Mesendoderm (in vitro differentiated cells): ENCODE data around the gene GRM8.
"Not testable (repeated sequence)": the region's sequence is repeated elsewhere in the genome, so short reads cannot be mapped to it uniquely, and the experiment has no call there.

Source experiments
- DNase-seq: peaks from one replicate; pipeline ENCODE4 v3.0.0; 2013
- H2AK5ac ChIP-seq: 2 replicates; pipeline ENCODE4 v1.6.1; 2013; ENCODE audit warnings: low read length, inconsistent platforms
- H2BK120ac ChIP-seq: 2 replicates; pipeline ENCODE4 v1.6.1; 2013; ENCODE audit warnings: low read depth, mild to moderate bottlenecking, low read length, moderate library complexity, mixed read lengths
- H2BK15ac ChIP-seq: replicated peaks from 2 replicates; pipeline ENCODE4 v1.6.1; 2013; ENCODE audit warnings: low read depth, mild to moderate bottlenecking, moderate library complexity
- H2BK5ac ChIP-seq: 2 replicates; pipeline ENCODE4 v1.6.1; 2013; ENCODE audit warnings: low read length, inconsistent platforms
- H3K18ac ChIP-seq: 2 replicates; pipeline ENCODE4 v1.6.1; 2013; ENCODE audit warnings: mild to moderate bottlenecking, low read length, mixed read lengths
- H3K23ac ChIP-seq: one replicate; pipeline ENCODE4 v1.6.1; 2013; ENCODE audit warnings: low read length
- H3K27ac ChIP-seq: 2 replicates; pipeline ENCODE4 v1.5.1; 2013; ENCODE audit warnings: low read depth, mild to moderate bottlenecking, inconsistent platforms, low read length, moderate library complexity
- H3K27me3 ChIP-seq: 2 replicates; pipeline ENCODE4 v1.6.1; 2013; ENCODE audit warnings: low read length, control low read depth, mild to moderate bottlenecking, inconsistent platforms; ENCODE audit not compliant: insufficient read depth, poor library complexity
- H3K36me3 ChIP-seq: 2 replicates; pipeline ENCODE4 v1.6.1; 2013; ENCODE audit warnings: low read length, inconsistent platforms; ENCODE audit not compliant: control insufficient read depth, insufficient read depth
- H3K4ac ChIP-seq: one replicate; pipeline ENCODE4 v1.6.1; 2013; ENCODE audit warnings: low read depth, mild to moderate bottlenecking, low read length, moderate library complexity
- H3K4me1 ChIP-seq: 2 replicates; pipeline ENCODE4 v1.6.1; 2013; ENCODE audit warnings: low read depth, low read length, inconsistent platforms; ENCODE audit not compliant: control insufficient read depth
- H3K4me2 ChIP-seq: 2 replicates; pipeline ENCODE4 v1.6.1; 2013; ENCODE audit warnings: low read length
- H3K4me3 ChIP-seq: 2 replicates; pipeline ENCODE4 v1.5.1; 2013; ENCODE audit warnings: mild to moderate bottlenecking, low read length
- H3K56ac ChIP-seq: one replicate; pipeline ENCODE4 v1.6.1; 2013; ENCODE audit warnings: low read length
- H3K79me1 ChIP-seq: 2 replicates; pipeline ENCODE4 v1.6.1; 2013; ENCODE audit warnings: low read length, inconsistent platforms
- H3K79me2 ChIP-seq: 2 replicates; pipeline ENCODE4 v1.6.1; 2013; ENCODE audit warnings: mild to moderate bottlenecking, low read length; ENCODE audit not compliant: control insufficient read depth, insufficient read depth
- H3K9ac ChIP-seq: 2 replicates; pipeline ENCODE4 v1.6.1; 2013; ENCODE audit warnings: low read length, inconsistent platforms
- H4K5ac ChIP-seq: one replicate; pipeline ENCODE4 v1.6.1; 2013; ENCODE audit warnings: low read length
- H4K8ac ChIP-seq: one replicate; pipeline ENCODE4 v1.6.1; 2013; ENCODE audit warnings: low read depth, mild to moderate bottlenecking, control low read depth, low read length, moderate library complexity
- WGBS: extraction: QIAGEN DNeasy Blood & Tissue Kit; methylation state at CpG from one replicate; pipeline ENCODE4 v1.1.7; 2013; ENCODE audit warnings: low lambda C conversion rate, missing lambda C conversion rate; ENCODE audit not compliant: insufficient coverage; ENCODE audit errors: extremely low coverage; 5-methylcytosine and 5-hydroxymethylcytosine counted together

Gene GRM8

DNA sequence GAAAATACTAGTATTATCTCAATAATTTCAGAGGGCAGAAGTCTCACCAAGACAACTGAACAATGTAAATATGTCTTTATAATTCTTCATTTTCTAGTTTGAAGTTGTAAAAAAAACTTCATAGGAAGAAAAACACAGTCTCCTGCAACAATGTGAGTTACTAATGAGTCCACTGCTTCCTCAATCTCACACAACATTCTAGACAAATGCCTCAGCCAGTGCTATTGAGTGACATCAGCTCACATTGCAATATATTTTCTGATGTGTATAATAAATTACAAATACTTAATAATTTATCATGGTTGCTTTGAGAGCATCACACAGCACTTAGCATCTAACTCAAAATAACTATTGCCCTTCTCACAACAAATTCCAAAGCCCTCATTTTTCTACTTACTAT lies 321.2 kb downstream of the GRM8 start:
- H3K79me1 ChIP-seq = no peaks in the 10 kb centered on the region
- no peak overlapping the region for H3K27ac ChIP-seq
- no peak overlapping the region for H2AK5ac ChIP-seq
- no peaks in the 10 kb centered on the region for H3K27me3 ChIP-seq
- no peak overlapping the region for H3K4me2 ChIP-seq
- no peak overlapping the region for H3K4ac ChIP-seq
- H4K5ac ChIP-seq = no peak overlapping the region
- no peak overlapping the region for H2BK120ac ChIP-seq
- H3K79me2 ChIP-seq = no peaks in the 10 kb centered on the region
- no peak overlapping the region for H4K8ac ChIP-seq
- no peak overlapping the region for H3K18ac ChIP-seq
- no peaks in the 10 kb centered on the region for H3K36me3 ChIP-seq
- no peak overlapping the region for H3K9ac ChIP-seq
- H3K4me1 ChIP-seq = no peaks in the 10 kb centered on the region
- no peak for DNase-seq
- H3K23ac ChIP-seq = no peak overlapping the region
- no peak overlapping the region for H3K56ac ChIP-seq
- H2BK15ac ChIP-seq = no peak overlapping the region
- no peak overlapping the region for H2BK5ac ChIP-seq
- H3K4me3 ChIP-seq = no peak overlapping the region

DNA sequence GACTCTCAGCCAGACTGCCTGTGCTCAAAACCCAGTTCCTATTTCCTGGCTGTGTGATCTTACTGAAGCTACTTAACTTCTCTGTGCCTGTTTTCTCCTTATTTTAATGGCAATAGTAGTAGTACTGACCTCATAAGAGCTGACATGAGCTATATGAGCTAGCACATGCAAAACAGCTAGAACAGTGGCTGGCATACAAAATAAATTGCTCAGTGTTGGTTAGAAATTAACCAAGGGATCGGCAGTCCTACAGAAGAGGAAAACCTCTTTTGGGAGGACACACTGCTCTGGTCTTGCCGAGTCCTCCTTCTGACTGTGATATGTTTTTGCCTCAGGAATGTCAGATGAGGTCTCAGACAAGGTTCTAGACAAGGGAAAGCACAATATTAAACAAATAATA lies 322.6 kb downstream of the GRM8 start:
- no peaks in the 10 kb centered on the region for H3K27me3 ChIP-seq
- no peak overlapping the region for H3K23ac ChIP-seq
- H3K4me1 ChIP-seq = no peaks in the 10 kb centered on the region
- H3K79me1 ChIP-seq = no peaks in the 10 kb centered on the region
- no peak overlapping the region for H2BK120ac ChIP-seq
- H3K27ac ChIP-seq = no peak overlapping the region
- no peak overlapping the region for H2BK5ac ChIP-seq
- no peak overlapping the region for H2AK5ac ChIP-seq
- no peak overlapping the region for H4K8ac ChIP-seq
- no peak overlapping the region for H3K4me3 ChIP-seq
- H3K4ac ChIP-seq = no peak overlapping the region
- no CpG with 5 or more reads among the region's 2 CpGs for WGBS
- H3K36me3 ChIP-seq = no peaks in the 10 kb centered on the region
- H3K56ac ChIP-seq = no peak overlapping the region
- H4K5ac ChIP-seq = no peak overlapping the region
- H3K9ac ChIP-seq = no peak overlapping the region
- no peak overlapping the region for H2BK15ac ChIP-seq
- H3K79me2 ChIP-seq = no peaks in the 10 kb centered on the region
- H3K4me2 ChIP-seq = no peak overlapping the region
- H3K18ac ChIP-seq = no peak overlapping the region
- no peak for DNase-seq

DNA sequence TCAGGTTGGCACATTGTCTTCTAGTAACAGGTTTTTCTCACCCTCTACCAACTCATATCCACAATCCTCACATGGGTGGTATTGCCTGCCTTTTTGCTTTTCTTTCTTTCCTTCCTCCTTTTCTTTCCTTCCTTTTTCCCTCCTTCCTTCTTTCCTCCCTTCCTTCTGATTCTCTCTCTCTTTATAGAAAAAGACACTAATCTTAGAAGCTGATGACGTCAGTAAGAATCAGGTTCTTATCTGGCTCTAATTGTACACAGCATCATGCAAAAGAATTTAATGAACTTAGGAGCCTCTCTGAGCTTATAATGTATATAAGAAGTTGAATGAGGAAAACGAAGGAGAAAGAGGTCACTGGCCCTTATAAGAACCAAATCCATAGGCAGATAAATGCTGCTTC lies 328.3 kb downstream of the GRM8 start:
- H3K4me3 ChIP-seq = no peak overlapping the region

DNA sequence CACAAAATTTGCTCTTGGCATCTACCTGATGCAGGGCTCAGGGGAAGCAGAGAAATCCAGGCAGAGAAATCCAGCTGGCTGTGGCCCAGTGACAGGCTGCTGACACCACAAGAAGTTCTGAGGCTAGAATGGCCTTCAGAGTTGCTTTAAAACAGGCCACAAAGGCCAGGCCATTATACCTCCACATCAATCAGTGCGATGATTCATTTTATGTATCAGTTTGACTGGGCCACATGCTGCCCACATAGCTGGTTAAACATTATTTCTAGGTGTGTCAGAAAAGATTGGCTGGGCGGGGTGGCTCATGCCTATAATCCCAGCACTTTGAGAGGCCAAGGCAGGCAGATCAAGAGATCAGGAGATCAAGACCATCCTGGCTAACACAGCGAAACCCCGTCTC lies 341.1 kb downstream of the GRM8 start:
- not testable (repeated sequence) for H2BK5ac ChIP-seq, H2AK5ac ChIP-seq, H3K56ac ChIP-seq, H3K9ac ChIP-seq, H3K23ac ChIP-seq, H3K4me3 ChIP-seq, H3K36me3 ChIP-seq, DNase-seq, H3K79me2 ChIP-seq, H3K4ac ChIP-seq, H3K27me3 ChIP-seq, H3K79me1 ChIP-seq, H3K4me1 ChIP-seq, H3K18ac ChIP-seq, H2BK15ac ChIP-seq, H3K4me2 ChIP-seq, H3K27ac ChIP-seq, H4K5ac ChIP-seq, H4K8ac ChIP-seq, H2BK120ac ChIP-seq
- no CpG with 5 or more reads among the region's 4 CpGs for WGBS

More for the DNA sequence above, 328.3 kb downstream of the GRM8 start:
- Histone ChIP-seq H2BK5ac (no peak overlapping the region), H3K4ac (no peak overlapping the region), H3K9ac (no peak overlapping the region), H3K56ac (no peak overlapping the region), H2BK15ac (no peak overlapping the region), H3K4me1 (no peaks in the 10 kb centered on the region), H3K23ac (no peak overlapping the region), H4K8ac (no peak overlapping the region), H3K79me1 (no peaks in the 10 kb centered on the region), H3K27me3 (no peaks in the 10 kb centered on the region), H3K18ac (no peak overlapping the region), H2AK5ac (no peak overlapping the region), H3K27ac (no peak overlapping the region), H3K4me2 (no peak overlapping the region), H3K79me2 (no peaks in the 10 kb centered on the region), H4K5ac (no peak overlapping the region), H3K36me3 (no peaks in the 10 kb centered on the region), H2BK120ac (no peak overlapping the region)
- WGBS = no CpG with 5 or more reads among the region's 2 CpGs
- DNase-seq = no peak

DNA sequence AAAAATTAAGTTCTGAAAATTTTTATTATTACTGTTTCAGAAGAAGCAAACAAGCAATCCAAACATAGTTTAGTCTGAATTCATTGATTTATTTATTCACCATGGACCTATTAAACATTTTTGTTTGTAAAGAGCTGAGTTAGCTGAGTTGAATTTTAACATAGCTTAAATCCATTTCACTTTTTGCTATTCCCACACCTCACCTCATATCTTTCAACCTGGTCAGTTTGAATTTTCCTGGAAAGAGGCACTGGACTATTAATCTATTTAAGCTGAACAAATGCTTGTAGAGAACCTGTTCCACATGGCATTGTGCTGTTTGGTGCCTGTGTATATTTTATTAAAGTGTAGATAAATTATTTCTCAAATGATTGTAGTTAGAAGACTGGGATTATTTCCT lies 344.2 kb downstream of the GRM8 start:
- not testable (repeated sequence) for H4K8ac ChIP-seq, H3K36me3 ChIP-seq, H3K56ac ChIP-seq, H3K9ac ChIP-seq, H3K23ac ChIP-seq, H4K5ac ChIP-seq, H2BK15ac ChIP-seq, H2BK120ac ChIP-seq, H3K27ac ChIP-seq, DNase-seq, H2BK5ac ChIP-seq, H3K79me2 ChIP-seq, H3K79me1 ChIP-seq, H3K4ac ChIP-seq, H3K4me3 ChIP-seq, H3K18ac ChIP-seq, H3K4me1 ChIP-seq, H3K4me2 ChIP-seq, H3K27me3 ChIP-seq, H2AK5ac ChIP-seq

DNA sequence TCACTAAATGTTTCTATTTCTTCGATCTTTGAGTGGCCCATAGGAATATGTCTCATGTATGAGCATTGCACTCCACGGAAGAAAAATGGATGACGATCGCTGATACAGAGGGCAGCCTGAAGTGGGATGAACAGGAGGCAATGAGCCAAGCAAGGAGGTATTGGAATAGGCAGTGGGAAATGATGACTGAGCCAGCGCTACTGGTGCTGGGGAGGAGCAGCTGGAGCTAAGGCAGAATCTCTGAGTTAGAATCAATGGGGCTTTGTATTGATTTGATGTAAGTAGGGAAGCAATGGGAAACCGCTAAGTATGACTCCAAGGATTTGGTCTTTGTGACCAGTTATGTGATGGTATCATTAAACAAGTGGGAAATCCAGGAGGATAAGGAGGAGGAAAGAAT lies 345.1 kb downstream of the GRM8 start:
- no CpG with 5 or more reads among the region's 6 CpGs for WGBS
- not testable (repeated sequence) for H4K5ac ChIP-seq, H3K79me1 ChIP-seq

More for the DNA sequence above, 345.1 kb downstream of the GRM8 start:
- not testable (repeated sequence) for H3K36me3 ChIP-seq, H2BK15ac ChIP-seq, H3K23ac ChIP-seq, H3K27me3 ChIP-seq, H4K8ac ChIP-seq, H3K18ac ChIP-seq, H3K9ac ChIP-seq, H3K4me1 ChIP-seq, H3K79me2 ChIP-seq, H3K4me2 ChIP-seq, H2AK5ac ChIP-seq, H2BK5ac ChIP-seq, H3K4ac ChIP-seq, H3K56ac ChIP-seq, H2BK120ac ChIP-seq, H3K27ac ChIP-seq, H3K4me3 ChIP-seq
- peak; percentile 5 for DNase-seq
